Osteocyte (in vitro differentiated cells): ENCODE measurements around the gene GGT1. TPM values are rescaled to one million over a fixed set of nuclear protein-coding genes. Genes with fewer than 3 reads are reported as not detected.
"Not testable (repeated sequence)": the region's sequence is repeated elsewhere in the genome, so short reads cannot be mapped to it uniquely, and the experiment has no call there.

ENCODE experiments used
- DNase-seq: peaks from one replicate; pipeline ENCODE4 v3.0.0; 2021; ENCODE audit warnings: mixed read lengths; ENCODE audit not compliant: unreplicated experiment; ENCODE audit errors: extremely low spot score
- H3K27ac Mint-ChIP-seq: one replicate; pipeline ENCODE4 v1.8.0; 2021; ENCODE audit warnings: mild to moderate bottlenecking, mixed read lengths; ENCODE audit not compliant: unreplicated experiment
- H3K27me3 Mint-ChIP-seq: one replicate; pipeline ENCODE4 v1.8.0; 2021; ENCODE audit warnings: mixed read lengths; ENCODE audit not compliant: unreplicated experiment
- H3K36me3 Mint-ChIP-seq: one replicate; pipeline ENCODE4 v1.8.0; 2021; ENCODE audit warnings: mixed read lengths; ENCODE audit not compliant: unreplicated experiment
- H3K4me1 Mint-ChIP-seq: one replicate; pipeline ENCODE4 v1.8.0; 2021; ENCODE audit warnings: mixed read lengths; ENCODE audit not compliant: unreplicated experiment
- H3K4me3 Mint-ChIP-seq: one replicate; pipeline ENCODE4 v1.8.0; 2021; ENCODE audit warnings: mild to moderate bottlenecking, moderate library complexity, mixed read lengths; ENCODE audit not compliant: unreplicated experiment
- H3K9me3 Mint-ChIP-seq: one replicate; pipeline ENCODE4 v1.8.0; 2021; ENCODE audit warnings: mixed read lengths; ENCODE audit not compliant: unreplicated experiment
- long read RNA-seq: library from polyadenylated mRNA; unstranded; transcript quantifications from one replicate; pipeline ENCODE4 v2.0.0, GENCODE V29; 2021
- total RNA-seq: library from RNA; stranded (reverse); gene quantifications from 2 replicates; pipeline ENCODE4 v1.2.1, GENCODE V29; 2021
- TF ChIP-seq, protein P1 (sequence below): fragments of 200-600 bp; sonication (generic); IDR thresholded peaks from 2 replicates; pipeline ENCODE4 v1.5.0; 2021; ENCODE audit warnings: antibody characterized with exemption, mild to moderate bottlenecking, moderate library complexity

GGT1 gene
- 1.9 and 2.6 TPM in 2 replicates for total RNA-seq
- long read RNA-seq, partial matches to known transcripts = 0 of 1 reads
- long read RNA-seq, other reads (novel, unspliced or antisense) = 1 of 1 reads

DNA sequence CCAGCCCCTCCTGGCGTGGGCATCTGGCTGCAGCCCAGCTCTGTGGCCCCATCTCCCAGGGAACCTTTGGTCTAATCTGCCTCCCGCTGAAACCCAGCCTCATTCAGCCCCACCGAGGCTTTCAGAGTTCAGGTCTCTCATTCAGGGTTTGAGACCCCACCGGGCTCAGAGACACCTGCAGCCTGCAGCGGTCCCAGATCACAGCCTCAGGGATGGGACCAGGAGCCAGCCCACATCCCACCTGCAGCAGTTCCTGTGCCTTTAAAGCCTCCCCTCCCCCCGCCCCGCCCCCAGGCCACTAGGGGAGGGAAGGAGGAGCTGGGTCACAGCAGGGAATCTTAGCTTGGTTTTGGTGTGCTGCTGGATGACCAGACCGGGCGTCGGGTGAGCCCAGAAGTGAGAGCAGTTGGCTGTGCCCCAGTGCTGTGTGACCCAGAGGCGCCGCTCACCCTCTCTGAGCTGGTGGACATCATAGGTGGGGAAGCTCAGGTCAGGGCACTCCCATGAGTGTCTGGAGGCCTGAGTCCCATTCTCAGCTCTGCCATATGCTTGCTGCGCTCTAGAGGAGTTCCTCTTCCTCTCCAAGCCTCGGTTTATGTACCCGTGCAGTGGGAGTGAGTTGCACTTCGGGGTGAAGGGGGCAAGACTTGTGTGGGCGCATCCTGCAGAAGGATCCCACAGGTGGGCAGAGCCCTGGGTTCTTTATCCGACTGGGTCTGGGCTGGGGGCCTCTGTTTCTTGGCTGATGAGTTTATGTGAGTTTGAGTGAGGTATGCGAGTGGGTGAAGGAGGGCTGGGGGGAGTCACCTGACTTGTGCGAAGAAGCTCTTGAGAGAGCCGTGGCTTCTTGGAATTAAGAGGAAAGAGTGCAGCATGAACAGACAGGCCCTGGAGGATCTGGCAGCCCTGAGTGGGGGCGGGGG, at the start of gene GGT1:
TSS of gene GGT1 (plus strand) at position 347 of the 923 bp plus-strand sequence. CDS start 7,889 bp downstream, outside the sequence.
- H3K36me3 Mint-ChIP-seq, DNase-seq, H3K27ac Mint-ChIP-seq, H3K4me3 Mint-ChIP-seq, H3K9me3 Mint-ChIP-seq, H3K27me3 Mint-ChIP-seq: not testable (repeated sequence)
- H3K4me1 Mint-ChIP-seq = peaks cover 13% of the 10 kb centered on the region

DNA sequence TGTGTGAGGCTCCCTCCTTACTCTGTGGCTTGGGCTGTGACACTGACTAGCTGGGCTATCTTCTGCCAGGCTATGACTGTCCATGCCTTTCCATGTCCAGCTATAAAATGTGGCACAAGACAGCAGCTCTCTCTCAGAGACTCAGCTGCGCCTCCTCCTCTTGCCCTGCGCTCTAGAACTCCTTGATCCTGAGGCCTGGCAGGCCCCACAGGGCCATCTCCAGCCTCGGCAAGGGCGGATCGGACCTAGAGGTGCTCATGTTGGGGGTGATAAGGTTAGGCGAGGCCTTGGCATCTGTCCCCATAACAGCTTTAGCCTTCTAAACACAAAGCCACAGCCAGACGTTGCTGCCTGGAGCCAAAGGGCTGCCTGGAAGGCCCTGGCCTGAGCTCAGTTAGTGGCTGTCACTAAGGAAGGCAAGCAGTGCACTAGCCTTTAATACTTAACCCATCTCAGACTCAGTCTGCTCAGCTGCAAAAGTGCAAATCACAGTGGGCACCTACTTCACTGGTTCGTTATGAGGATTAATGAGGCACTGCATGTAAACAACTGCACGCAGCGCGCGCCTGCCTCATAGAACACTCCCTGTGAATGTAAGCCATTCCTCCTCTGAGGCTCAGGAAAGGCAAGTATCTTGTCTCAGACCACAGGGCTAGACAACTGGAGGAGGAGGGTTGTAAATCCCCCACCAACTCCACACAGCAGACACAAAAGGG, 49.2 kb upstream of the GGT1 start:
- H3K27ac Mint-ChIP-seq = peak overlapping the region; percentile 95
- TF ChIP-seq, protein P1, sequence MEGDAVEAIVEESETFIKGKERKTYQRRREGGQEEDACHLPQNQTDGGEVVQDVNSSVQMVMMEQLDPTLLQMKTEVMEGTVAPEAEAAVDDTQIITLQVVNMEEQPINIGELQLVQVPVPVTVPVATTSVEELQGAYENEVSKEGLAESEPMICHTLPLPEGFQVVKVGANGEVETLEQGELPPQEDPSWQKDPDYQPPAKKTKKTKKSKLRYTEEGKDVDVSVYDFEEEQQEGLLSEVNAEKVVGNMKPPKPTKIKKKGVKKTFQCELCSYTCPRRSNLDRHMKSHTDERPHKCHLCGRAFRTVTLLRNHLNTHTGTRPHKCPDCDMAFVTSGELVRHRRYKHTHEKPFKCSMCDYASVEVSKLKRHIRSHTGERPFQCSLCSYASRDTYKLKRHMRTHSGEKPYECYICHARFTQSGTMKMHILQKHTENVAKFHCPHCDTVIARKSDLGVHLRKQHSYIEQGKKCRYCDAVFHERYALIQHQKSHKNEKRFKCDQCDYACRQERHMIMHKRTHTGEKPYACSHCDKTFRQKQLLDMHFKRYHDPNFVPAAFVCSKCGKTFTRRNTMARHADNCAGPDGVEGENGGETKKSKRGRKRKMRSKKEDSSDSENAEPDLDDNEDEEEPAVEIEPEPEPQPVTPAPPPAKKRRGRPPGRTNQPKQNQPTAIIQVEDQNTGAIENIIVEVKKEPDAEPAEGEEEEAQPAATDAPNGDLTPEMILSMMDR = no peak
- H3K4me1 Mint-ChIP-seq = peaks cover 46% of the 10 kb centered on the region
- no peaks in the 10 kb centered on the region for H3K9me3 Mint-ChIP-seq
- H3K36me3 Mint-ChIP-seq = peaks cover 10% of the 10 kb centered on the region
- peak overlapping the region; percentile 97 for H3K4me3 Mint-ChIP-seq
- H3K27me3 Mint-ChIP-seq = no peaks in the 10 kb centered on the region
- DNase-seq = no peak

DNA sequence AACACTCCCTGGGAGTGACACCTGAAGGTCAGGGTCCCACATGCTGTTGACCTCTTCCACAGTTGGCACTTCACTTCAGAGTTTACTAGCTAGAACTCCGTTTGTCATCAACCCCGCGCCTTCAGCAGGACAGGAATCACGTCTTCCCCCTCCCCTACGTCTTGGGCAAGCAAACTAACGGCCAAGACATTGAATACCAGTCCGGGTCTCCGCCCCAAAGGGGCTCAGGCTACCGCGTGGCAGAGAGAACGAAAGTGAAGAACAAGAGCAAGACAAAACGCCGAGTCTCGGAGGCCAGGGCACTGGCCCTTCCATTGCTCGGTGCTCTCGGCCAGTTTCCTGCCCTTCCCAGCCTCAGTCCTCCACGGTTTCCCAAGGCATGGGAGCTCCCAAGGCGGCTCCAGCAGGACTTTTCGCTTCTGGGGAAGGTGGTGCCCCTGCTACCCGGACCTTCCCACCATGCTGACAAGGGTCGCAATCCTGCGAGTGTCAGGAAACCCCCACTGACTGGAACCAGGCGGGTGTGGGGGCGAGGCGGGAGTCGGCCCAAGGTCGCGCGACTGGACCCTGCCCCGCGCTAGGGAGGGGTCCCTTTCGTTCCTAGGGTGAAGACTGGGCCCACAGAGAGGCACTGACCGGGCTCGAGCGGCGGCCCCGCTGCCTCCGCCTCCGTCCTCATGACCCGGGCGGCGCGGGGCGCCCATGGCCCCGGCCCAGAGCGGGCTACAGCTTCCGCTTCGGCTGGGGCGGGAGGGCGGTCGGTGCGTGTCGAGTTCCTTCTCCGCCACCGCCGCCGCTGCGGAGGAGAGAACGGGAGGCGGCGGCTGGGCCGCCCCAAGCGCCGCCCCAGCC, 48.5 kb upstream of the GGT1 start, which contains the start of gene GUCD1:
TSS of gene GUCD1 (minus strand) at position 826 of the 852 bp plus-strand sequence. CDS start at position 679, 147 bp downstream.
- H3K27me3 Mint-ChIP-seq = no peaks in the 10 kb centered on the region
- DNase-seq = no peak
- peaks cover 11% of the 10 kb centered on the region for H3K36me3 Mint-ChIP-seq

DNA sequence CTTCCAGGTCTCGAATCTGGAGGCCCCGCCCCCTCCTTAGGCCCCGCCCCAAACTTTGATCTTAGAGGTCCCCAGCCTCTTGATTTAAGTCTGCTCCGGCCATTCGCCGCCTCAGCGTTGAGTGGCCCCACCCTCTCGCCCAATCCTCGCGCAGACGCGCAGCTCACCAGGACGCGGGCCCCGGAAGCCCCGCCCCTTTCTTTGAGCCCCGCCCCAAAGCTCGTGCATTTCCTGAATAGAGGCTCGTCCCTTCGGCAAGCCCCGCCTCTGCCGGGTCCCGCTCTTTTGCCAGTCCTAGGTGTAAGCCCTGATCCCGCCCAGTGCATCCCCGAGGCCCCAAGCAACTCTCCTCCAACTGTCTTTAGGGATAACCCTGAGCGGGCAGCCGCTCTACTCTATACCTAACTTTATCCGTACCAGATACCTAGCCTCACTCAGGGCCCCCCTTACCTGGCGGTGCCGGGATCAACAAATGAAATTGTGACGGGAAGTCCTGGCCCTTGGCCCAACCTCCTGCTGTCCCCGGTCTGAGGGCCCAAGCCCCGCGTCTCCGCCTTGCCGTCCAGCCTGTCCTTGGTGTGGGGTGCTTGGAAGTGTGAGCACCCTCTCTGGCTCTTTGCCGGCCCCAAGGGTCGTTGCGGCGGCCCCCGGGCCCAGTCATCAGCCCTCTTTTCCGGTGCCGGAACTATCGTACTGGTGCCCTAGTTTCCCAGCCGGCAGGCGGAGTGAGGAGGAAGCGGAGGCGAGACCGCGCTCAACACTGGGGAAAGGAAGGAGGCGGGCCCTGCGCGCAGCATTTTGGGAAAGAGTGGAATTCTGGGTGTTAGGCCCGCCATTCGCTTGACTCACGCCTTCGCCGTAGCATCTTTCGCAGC, 47.6 kb upstream of the GGT1 start, which contains the start of gene SNRPD3:
TSS of gene SNRPD3 (plus strand) at position 835 of the 875 bp plus-strand sequence. CDS start 1,676 bp downstream, outside the sequence.
- Mint-ChIP-seq H3K36me3 (peaks cover 11% of the 10 kb centered on the region), H3K4me3 (peak within 1 kb of the TSS; percentile 97), H3K9me3 (no peaks in the 10 kb centered on the region), H3K4me1 (peaks cover 47% of the 10 kb centered on the region), H3K27ac (peak within 1 kb of the TSS; percentile 99), H3K27me3 (no peaks in the 10 kb centered on the region)
- TF ChIP-seq, protein P1 = peak; percentile 33
- DNase-seq = peak; percentile 100

More for the DNA sequence above, 48.5 kb upstream of the GGT1 start, which contains the start of gene GUCD1:
- H3K4me1 Mint-ChIP-seq = peaks cover 47% of the 10 kb centered on the region
- H3K9me3 Mint-ChIP-seq = no peaks in the 10 kb centered on the region
- peak within 1 kb of the TSS; percentile 99 for H3K27ac Mint-ChIP-seq
- peak within 1 kb of the TSS; percentile 97 for H3K4me3 Mint-ChIP-seq
- TF ChIP-seq, protein P1 = no peak
